Stimulated activated CD4-positive, alpha-beta T cell treated with anti-CD3 and anti-CD28 coated beads, TNF-alpha, amount 100 ng/mL, for 4 hours (primary cell): ENCODE measurements around the gene MYBPC2.

Experiments
- DNase-seq, 3 experiments: peaks; one replicate each; pipeline ENCODE4 v3.0.0-alpha.2; 2020; ENCODE audit warnings: low read depth in 3 of 3

MYBPC2 gene

GRCh38 chr19:50515168-50515561, 82.5 kb downstream of the MYBPC2 start:
- DNase-seq: no peak
